IMR-90 (cell line): ENCODE results near the gene TMEM8B.

Experiments
- NFE2L2 ChIP-seq: fragments of 150-350 bp; IDR thresholded peaks from 2 replicates; pipeline ENCODE4 v1.6.1; 2016; ENCODE audit warnings: low read depth, mild to moderate bottlenecking, low read length
- POLR2A ChIP-seq: IDR thresholded peaks from 2 replicates; pipeline ENCODE4 v1.6.1; 2012; ENCODE audit warnings: mild to moderate bottlenecking, low read depth, low read length
- TF ChIP-seq, protein P1 (sequence below): conservative IDR thresholded peaks from 2 replicates; pipeline ENCODE4 v1.5.1; 2012; ENCODE audit warnings: mild to moderate bottlenecking, low read depth, low read length, improper control_type of control experiment

- TF ChIP-seq, protein P1, sequence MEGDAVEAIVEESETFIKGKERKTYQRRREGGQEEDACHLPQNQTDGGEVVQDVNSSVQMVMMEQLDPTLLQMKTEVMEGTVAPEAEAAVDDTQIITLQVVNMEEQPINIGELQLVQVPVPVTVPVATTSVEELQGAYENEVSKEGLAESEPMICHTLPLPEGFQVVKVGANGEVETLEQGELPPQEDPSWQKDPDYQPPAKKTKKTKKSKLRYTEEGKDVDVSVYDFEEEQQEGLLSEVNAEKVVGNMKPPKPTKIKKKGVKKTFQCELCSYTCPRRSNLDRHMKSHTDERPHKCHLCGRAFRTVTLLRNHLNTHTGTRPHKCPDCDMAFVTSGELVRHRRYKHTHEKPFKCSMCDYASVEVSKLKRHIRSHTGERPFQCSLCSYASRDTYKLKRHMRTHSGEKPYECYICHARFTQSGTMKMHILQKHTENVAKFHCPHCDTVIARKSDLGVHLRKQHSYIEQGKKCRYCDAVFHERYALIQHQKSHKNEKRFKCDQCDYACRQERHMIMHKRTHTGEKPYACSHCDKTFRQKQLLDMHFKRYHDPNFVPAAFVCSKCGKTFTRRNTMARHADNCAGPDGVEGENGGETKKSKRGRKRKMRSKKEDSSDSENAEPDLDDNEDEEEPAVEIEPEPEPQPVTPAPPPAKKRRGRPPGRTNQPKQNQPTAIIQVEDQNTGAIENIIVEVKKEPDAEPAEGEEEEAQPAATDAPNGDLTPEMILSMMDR: no peak
- TF ChIP-seq NFE2L2 (no peak), POLR2A (no peak)
Observed at GRCh38 chr9:35810122-35810521, 18.9 kb upstream of the TMEM8B start.
